SIG-M5 treated with dmso at 0.1 percent for 504 hours (cell line): ENCODE measurements around the gene MBD6.
"Not testable (repeated sequence)": the region's sequence is repeated elsewhere in the genome, so short reads cannot be mapped to it uniquely, and the experiment has no call there.

Experiments used
- DNase-seq: peaks from one replicate; lab custom pipeline; 2025; ENCODE audit not compliant: unreplicated experiment; lab: John Stamatoyannopoulos, UW

Gene MBD6

GRCh38 chr12:57548488-57548887, 25.9 kb downstream of the MBD6 start:
- DNase-seq: no peak

GRCh38 chr12:57549203-57549908, 26.7 kb downstream of the MBD6 start:
- DNase-seq: no peak

GRCh38 chr12:57549909-57550640, 27.5 kb downstream of the MBD6 start, which contains the start of gene KIF5A:
KIF5A (plus strand) TSS chr12:57550044; CDS start chr12:57550272, 228 bp downstream.
- no peak for DNase-seq

GRCh38 chr12:57550641-57551549, 28.3 kb downstream of the MBD6 start:
- no peak for DNase-seq

GRCh38 chr12:57551637-57552305, 29.1 kb downstream of the MBD6 start:
- DNase-seq: no peak

- DNase-seq: no peak
Measured at GRCh38 chr12:57552306-57552651, 29.7 kb downstream of the MBD6 start.

GRCh38 chr12:57552835-57553313, 30.2 kb downstream of the MBD6 start:
- no peak for DNase-seq

GRCh38 chr12:57553343-57554202, 30.9 kb downstream of the MBD6 start:
- no peak for DNase-seq

- no peak for DNase-seq
Measured at GRCh38 chr12:57554453-57554852, 31.8 kb downstream of the MBD6 start.

- no peak for DNase-seq
Measured at GRCh38 chr12:57554897-57555296, 32.3 kb downstream of the MBD6 start.

- no peak for DNase-seq
Measured at GRCh38 chr12:57558864-57559263, 36.2 kb downstream of the MBD6 start.

- DNase-seq: no peak
Measured at GRCh38 chr12:57560516-57560915, 37.9 kb downstream of the MBD6 start.

GRCh38 chr12:57561117-57561516, 38.5 kb downstream of the MBD6 start:
- DNase-seq: not testable (repeated sequence)

- no peak for DNase-seq
Measured at GRCh38 chr12:57563358-57563757, 40.7 kb downstream of the MBD6 start.

- no peak for DNase-seq
Measured at GRCh38 chr12:57564178-57564740, 41.6 kb downstream of the MBD6 start.

GRCh38 chr12:57568838-57569237, 46.2 kb downstream of the MBD6 start:
- no peak for DNase-seq

- DNase-seq: no peak
Measured at GRCh38 chr12:57569858-57570257, 47.2 kb downstream of the MBD6 start.

- not testable (repeated sequence) for DNase-seq
Measured at GRCh38 chr12:57570438-57570837, 47.8 kb downstream of the MBD6 start.

GRCh38 chr12:57571926-57572762, 49.5 kb downstream of the MBD6 start:
- DNase-seq: no peak
